Measurements from ENCODE around the gene TMEM89.
A peak's percentile ranks its signal among the peaks of the same experiment; 100 is the strongest.

The TMEM89 gene

DNA sequence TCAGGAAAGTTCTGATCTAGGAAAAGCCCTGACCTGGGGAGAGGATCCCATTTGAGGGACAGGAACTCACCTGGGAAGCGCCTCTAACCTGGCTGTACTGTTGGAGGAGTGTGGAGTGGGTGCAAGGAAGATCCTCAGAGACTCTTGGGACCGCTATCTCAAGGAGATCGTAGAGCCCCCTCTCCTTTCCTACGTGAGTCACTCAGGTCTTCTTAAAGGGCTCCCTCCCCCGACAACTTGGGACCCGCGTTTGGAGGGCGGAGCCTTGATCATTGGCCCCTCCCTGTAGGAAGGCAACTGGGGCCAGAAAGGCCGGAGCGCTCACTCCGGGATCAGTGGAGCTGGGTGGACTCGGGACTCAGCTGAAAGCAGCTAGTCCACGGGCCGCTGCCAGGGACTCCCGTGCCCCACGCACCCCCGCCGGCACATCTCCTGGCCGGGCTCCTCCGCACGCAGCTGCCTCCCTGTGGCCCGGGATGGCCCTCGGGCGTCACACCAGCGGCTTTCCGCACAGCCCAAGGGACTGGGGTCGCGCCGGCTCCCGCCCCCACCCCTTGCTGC, 13.2 kb upstream of the TMEM89 start:
- peak; percentile 48 for DNase-seq (ENCODE audit: low read depth)
- TF ChIP-seq, protein P1, sequence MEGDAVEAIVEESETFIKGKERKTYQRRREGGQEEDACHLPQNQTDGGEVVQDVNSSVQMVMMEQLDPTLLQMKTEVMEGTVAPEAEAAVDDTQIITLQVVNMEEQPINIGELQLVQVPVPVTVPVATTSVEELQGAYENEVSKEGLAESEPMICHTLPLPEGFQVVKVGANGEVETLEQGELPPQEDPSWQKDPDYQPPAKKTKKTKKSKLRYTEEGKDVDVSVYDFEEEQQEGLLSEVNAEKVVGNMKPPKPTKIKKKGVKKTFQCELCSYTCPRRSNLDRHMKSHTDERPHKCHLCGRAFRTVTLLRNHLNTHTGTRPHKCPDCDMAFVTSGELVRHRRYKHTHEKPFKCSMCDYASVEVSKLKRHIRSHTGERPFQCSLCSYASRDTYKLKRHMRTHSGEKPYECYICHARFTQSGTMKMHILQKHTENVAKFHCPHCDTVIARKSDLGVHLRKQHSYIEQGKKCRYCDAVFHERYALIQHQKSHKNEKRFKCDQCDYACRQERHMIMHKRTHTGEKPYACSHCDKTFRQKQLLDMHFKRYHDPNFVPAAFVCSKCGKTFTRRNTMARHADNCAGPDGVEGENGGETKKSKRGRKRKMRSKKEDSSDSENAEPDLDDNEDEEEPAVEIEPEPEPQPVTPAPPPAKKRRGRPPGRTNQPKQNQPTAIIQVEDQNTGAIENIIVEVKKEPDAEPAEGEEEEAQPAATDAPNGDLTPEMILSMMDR (conservative IDR thresholded peaks at IDR 0.05; ENCODE audit: low read length) = no peak; the same call in 1 of the 2 replicates
- peak overlapping the region; percentile 84 for H3K4me3 ChIP-seq (ENCODE audit: low read length)

DNA sequence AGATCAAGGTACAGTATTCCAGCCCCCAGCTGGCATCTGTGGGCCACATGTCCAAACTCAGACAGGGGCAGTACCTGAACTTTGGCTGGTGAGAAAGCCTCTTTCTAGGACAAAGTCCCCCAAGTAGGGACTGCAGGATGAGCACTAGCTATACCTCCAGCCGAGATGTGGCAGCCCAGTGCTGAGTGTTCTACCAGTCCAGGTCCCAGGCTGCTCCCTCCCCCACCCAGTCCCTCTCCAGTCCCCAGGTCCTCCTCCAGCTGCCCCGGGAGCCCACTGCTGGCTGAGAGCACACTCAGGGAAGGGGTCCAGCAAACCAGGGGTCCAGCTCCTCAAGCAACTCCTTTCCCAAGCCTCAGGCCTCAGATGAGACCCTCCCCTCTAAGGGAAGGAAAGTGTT, 12.2 kb upstream of the TMEM89 start:
- DNase-seq (ENCODE audit: low read depth) = no peak
- H3K4me3 ChIP-seq (ENCODE audit: low read length) = peak overlapping the region; percentile 84; the same call in 1 of the 2 replicates
- TF ChIP-seq, protein P1 (conservative IDR thresholded peaks at IDR 0.05; ENCODE audit: low read length) = no peak

DNA sequence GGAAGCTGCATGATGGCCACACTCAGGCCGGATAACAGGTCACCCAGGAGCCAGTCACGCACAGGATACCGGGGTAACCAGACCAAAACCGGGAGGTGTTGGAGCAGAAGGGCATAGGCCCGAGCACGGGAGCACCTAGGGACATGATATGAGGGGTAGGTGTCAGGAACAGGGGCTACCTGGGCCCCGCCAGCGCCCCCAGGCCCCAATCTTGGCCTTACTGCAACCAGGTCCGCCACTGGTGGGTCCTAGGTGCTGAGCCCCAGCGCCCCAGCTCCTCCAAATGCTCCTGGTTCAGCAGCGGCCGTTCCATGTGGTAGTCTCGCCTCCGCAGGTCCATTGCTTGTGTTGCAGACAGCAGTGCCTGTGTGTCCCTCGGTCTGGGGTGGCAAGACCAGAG, 11.7 kb upstream of the TMEM89 start:
- DNase-seq (ENCODE audit: low read depth) = no peak
- no peak overlapping the region for H3K4me3 ChIP-seq (ENCODE audit: low read length)
- TF ChIP-seq, protein P1 (conservative IDR thresholded peaks at IDR 0.05; ENCODE audit: low read length) = no peak

DNA sequence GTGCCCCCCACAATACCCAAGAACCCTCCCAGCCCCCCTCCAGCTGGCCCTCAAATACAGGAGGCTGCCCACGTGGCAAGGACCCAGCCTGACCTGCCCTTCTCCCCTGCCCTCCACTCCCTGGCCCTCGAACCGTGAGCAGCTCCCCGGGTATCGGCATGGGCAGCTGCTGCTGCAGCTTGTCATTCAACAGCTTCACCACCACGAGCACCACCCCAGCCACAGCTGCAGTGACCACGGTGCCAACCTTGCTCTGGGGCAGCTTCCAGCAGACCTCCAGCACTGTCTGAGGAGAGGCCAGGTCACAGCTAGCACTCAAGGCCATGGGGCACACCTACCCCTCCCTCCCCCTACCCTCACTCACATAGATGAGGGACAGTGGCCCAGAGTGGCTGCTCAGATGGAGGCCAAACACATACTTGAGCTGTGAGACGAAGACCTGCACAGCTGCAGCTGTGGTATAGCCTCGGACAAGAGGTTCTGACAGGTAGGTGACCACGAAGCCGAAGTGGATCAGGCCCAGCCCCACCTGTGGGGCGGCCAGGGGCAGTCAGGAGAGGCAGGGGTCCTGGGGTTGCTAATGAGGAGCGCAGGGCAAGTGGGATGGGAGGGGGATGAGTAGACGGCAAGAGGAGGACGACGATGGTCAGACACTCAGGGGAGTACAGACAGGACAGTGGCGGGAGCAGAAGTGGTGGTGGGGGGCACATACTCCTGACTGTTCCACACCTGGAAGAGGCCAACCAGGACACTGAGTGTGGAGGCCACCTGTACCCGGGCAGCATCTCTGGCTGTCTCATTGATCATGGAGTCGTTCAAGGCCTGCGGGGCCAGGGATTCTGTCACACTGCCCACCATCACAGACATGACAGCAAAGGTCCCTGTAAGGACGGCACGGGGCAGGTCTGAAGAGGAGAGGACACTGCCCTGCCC, 10.2 kb upstream of the TMEM89 start:
- TF ChIP-seq, protein P1 (conservative IDR thresholded peaks at IDR 0.05; ENCODE audit: low read length) = no peak
- DNase-seq (ENCODE audit: low read depth) = no peak
- no peak overlapping the region for H3K4me3 ChIP-seq (ENCODE audit: low read length)

DNA sequence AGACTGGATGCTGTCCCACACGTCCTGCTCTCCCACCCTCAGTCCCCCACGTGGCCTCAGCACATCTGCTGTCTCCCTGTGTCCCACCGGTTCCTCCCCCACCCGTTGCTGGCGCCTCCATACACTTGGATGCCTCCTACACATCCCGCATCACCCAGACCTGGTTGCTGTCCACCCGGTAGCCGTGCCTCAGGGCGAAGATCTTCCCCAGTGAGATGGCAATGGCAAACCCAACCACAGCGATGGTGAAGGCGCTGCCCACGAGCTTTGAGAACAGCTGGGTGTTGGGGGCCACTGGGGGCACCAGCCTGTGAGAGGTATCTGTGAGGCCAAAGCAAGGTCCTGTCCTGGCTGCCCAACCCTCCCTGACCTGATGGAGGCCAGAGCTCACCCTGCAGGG, 9.3 kb upstream of the TMEM89 start:
- TF ChIP-seq, protein P1 (conservative IDR thresholded peaks at IDR 0.05; ENCODE audit: low read length) = no peak
- DNase-seq (ENCODE audit: low read depth) = no peak
- H3K4me3 ChIP-seq (ENCODE audit: low read length) = no peak overlapping the region

DNA sequence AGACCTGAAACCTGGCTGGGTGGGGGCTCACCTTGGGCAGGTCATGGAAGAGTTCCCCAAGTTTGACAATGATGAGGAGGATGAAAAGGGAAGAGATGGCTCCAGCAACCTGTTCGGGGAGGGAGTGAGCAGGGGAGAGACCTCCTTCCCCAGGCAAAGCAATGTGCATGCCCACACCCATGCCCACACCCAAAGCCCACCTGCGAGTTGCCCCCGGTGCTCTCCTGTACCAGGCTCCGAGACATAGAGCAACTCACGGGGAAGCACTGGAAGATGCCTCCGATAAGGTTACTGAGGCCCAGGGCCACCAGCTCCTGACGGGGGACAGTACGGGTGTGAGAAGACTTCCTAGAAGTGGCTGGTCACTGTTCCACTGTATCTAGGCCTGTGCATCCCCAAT, 8.8 kb upstream of the TMEM89 start:
- no peak overlapping the region for H3K4me3 ChIP-seq (ENCODE audit: low read length)
- DNase-seq (ENCODE audit: low read depth) = no peak
- TF ChIP-seq, protein P1 (conservative IDR thresholded peaks at IDR 0.05; ENCODE audit: low read length) = no peak

DNA sequence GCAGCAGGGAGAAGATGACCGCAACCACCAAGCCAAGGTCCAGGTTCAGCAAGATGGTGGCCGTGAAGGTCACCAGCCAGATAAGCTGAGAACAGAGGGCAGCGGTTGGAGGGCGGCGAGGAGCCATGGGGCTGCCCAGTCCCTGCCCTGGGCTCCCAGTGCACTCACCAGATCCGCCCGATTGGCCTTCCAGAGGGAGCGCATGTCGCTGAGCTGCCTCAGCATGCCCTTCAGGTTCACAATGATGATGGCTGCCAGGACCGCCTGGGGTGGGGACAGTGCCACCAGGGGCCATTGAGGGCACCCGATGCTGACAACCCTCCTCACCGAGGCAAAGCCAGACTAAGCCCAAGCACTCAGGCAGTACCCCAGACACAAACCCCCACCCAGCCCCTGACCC, 8.3 kb upstream of the TMEM89 start:
- TF ChIP-seq, protein P1 (conservative IDR thresholded peaks at IDR 0.05; ENCODE audit: low read length) = no peak
- DNase-seq (ENCODE audit: low read depth) = no peak
- no peak overlapping the region for H3K4me3 ChIP-seq (ENCODE audit: low read length)

All from AG10803 (cell line).